Measurements from ENCODE around the gene CTNNA2.

The CTNNA2 gene

DNA sequence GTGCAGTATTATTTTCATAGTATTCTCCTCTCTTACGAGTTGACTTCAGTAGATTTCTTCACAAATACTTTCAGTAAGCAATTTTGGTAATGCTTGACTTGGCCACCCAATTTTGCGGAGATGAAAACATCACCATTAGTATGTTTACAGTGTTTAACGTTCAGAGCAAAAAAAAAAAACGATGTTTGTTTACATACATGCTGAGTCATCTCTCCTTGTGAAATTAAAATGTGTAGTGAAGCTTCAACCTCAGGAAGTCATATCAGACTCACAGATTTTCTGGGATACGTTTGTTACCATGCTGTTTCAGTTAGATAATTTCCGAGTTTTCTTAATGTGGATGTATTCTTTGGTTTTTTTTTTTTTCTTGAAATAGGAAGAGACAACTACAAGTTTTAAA lies 100.1 kb downstream of the CTNNA2 start:
- DNase-seq (ENCODE audit: low read depth) = no peak

- no peak for DNase-seq (ENCODE audit: low read depth)
These were observed 106.6 kb downstream of the CTNNA2 start for GRCh38 chr2:79619442-79619841.

GRCh38 chr2:79619976-79620375 lies 107.1 kb downstream of the CTNNA2 start:
- no peak for DNase-seq (ENCODE audit: low read depth)

GRCh38 chr2:79620679-79621078 lies 107.8 kb downstream of the CTNNA2 start:
- no peak for DNase-seq (ENCODE audit: low read depth)

DNA sequence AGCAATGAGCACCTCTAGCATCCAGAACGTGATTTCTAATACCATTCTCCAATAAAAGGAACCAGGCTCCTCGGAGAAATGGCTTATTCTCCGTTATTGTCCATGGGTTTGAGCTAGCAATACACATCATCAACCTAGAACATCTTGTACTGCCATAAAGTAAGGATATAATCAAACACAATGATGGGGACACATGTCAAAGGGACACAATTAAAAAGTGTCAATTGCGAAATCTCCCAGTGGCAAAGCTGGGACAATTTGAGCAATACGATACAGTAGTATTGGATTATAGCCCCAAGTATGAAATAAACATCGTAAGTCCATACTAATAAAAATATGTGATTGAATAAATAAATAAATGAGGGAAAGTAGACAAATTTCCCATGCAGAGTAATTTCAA lies 108.4 kb downstream of the CTNNA2 start:
- no peak for DNase-seq (ENCODE audit: low read depth)

GRCh38 chr2:79621755-79622154 lies 108.9 kb downstream of the CTNNA2 start:
- DNase-seq (ENCODE audit: low read depth) = no peak

GRCh38 chr2:79622508-79622907 lies 109.7 kb downstream of the CTNNA2 start:
- DNase-seq (ENCODE audit: low read depth) = no peak

DNA sequence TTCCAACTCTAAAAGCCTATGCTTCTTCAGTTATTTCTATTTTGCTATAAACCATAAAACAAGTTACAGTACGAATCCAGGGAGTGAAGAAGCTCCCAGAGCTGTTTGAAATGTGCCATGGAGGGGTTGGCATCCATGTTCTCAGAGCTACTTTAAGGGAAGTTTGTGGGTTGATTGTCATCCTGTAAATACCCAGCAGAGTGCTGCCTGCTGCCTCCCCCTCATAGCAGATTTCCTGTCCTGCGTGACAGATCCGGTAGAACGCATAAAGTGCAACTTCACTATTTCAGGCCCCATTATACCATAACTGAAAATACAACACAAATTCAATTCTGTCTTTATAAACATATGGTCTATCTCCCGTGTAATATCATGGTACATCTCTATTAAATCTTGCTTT lies 114.4 kb downstream of the CTNNA2 start:
- no peak for DNase-seq (ENCODE audit: low read depth)

- no peak for DNase-seq (ENCODE audit: low read depth)
These were observed 117.2 kb downstream of the CTNNA2 start for GRCh38 chr2:79630060-79630459.

- DNase-seq (ENCODE audit: low read depth) = no peak
These were observed 118.2 kb downstream of the CTNNA2 start for GRCh38 chr2:79630972-79631557.

DNA sequence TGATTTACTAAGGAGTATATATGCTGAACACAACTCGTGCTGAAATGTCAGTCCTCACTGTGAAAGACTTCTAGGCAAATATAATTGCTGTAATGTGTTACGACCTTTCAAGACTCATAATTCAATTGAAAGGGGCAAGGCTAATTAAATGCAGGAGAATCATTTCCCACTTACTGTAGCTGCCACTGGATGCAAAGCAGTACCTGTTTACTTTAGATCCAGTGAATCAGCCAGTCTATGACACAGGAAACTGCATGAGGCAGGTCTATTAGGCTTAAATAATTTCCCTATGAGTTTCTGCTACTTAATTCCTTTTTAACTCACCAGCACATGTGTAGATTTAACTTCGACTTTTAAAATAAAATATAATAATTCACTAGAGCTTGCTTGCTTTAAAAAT lies 125.6 kb downstream of the CTNNA2 start:
- no peak for DNase-seq (ENCODE audit: low read depth)

GRCh38 chr2:79638954-79639353 lies 126.1 kb downstream of the CTNNA2 start:
- DNase-seq (ENCODE audit: low read depth) = no peak

- DNase-seq (ENCODE audit: low read depth) = no peak
These were observed 127.2 kb downstream of the CTNNA2 start for GRCh38 chr2:79640001-79640400.

GRCh38 chr2:79649531-79649930 lies 136.7 kb downstream of the CTNNA2 start:
- DNase-seq (ENCODE audit: low read depth) = no peak

DNA sequence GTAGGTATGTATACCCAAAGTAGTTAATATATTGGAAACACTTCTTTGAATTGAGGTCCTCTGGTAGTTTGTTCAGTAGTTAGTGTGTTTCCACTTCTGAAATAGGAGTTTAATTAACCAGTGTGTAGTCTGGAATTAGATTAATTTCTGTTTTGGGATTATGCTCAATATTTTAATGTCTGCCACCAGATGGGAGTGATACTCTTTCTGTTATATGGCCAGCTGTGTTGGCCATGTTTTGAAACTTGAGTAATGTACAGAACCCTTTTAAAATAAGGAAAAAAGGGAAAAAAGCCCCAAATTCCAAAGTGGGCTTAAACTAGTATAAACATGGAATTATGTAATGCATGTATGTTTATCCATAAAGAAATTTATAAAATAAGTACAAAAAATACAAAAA lies 147.7 kb downstream of the CTNNA2 start:
- no peak for DNase-seq (ENCODE audit: low read depth)

DNA sequence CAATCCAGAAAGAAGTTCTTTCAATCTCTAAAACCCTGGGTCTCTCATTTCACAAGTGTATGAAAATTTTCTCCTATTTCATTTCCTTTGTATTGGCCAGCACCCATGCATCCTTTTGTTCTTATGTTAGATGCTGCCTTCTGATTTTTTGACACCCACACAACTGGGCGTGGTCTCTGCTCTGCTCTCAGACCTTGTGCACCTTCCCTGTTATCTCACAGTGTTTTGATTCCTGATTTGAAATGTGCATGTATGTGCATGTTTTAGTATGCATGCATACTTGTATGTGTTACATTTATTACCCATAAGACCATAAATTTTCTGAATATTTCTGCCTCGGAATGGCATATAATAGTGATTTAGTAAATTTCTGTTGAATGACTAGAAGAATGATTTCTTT lies 152.2 kb downstream of the CTNNA2 start:
- DNase-seq (ENCODE audit: low read depth) = no peak

DNA sequence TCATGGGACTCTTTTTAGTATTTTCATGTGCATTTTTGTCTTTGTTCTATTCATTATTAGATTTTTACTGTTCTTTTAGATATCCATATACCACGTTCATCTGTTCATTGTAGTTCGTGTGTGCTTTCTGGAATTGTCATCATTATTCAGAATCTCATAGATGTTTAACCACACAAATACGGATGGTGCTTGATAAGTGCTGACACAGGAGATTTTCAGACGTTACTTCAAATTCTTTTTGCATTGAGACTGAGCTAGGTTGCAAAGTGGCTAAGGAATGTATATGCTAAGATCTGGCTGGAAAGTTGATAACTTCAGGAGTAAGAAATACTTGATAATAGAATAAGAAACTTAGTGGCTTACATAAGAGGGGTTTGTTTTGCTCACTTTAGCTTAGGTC lies 153.6 kb downstream of the CTNNA2 start:
- no peak for DNase-seq (ENCODE audit: low read depth)

GRCh38 chr2:79669714-79670113 lies 156.9 kb downstream of the CTNNA2 start:
- DNase-seq (ENCODE audit: low read depth) = no peak

DNA sequence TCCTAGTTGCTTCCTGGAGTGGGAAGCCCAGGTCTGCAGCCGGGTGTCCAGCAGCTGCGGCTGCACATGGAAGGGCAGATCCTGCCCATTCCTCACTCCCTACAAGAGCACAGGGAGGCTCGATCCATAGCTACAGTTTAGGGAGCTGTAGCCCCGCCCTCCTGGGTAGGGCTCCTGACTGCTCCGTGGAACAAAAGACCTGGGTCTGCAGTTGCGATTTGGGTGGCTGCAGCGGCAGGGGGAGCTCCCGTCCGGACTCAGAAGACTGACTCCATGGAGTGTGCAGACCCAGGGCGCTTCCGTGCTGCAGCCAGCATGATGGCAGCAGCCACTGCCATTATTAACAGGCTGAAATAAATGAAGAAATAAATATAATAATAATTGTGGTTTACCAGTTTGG lies 157.3 kb downstream of the CTNNA2 start:
- no peak for DNase-seq (ENCODE audit: low read depth)

DNA sequence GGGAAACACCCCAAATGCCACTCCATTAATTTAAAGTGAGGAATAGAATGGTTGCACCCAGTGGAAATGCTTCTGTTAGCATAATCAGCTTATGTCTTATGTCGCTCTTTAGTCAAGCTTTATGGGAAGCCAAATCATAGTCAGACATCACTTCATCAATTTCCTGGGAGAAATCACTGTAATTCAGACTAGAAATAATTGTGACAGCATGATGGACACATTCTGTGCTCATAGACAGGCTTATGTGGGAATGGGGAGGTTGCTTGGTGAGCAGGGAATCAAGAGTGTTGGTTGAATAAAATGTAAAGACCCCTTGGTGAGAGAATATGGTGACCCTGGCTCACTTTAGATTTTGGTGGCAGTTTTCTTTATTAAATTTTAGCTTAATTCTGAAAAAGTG lies 174.0 kb downstream of the CTNNA2 start:
- DNase-seq (ENCODE audit: low read depth) = no peak

- DNase-seq (ENCODE audit: low read depth) = no peak
These were observed 182.4 kb downstream of the CTNNA2 start for GRCh38 chr2:79695248-79695647.

- no peak for DNase-seq (ENCODE audit: low read depth)
These were observed 184.3 kb downstream of the CTNNA2 start for GRCh38 chr2:79697200-79697599.

- no peak for DNase-seq (ENCODE audit: low read depth)
These were observed 187.8 kb downstream of the CTNNA2 start for GRCh38 chr2:79700651-79701050.

DNA sequence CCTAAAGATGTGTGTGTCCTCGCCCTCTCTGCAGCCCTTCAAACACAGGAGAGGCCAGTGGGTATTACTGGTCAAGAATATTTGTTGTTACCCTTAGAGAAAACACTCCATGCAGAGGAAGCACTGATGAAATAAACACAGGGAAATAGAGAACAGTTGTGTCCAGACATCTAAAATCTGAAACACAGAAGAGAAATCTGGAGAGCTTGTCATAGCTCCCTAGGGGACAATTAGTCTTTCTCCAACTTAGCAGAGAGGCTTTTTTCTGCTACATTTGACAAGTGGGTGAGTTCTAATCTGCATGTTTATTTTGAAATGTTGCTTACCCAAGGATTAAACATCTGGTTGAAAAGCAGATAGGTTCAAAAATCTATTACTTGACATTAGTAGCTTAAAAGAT lies 190.1 kb downstream of the CTNNA2 start:
- DNase-seq (ENCODE audit: low read depth) = no peak

DNA sequence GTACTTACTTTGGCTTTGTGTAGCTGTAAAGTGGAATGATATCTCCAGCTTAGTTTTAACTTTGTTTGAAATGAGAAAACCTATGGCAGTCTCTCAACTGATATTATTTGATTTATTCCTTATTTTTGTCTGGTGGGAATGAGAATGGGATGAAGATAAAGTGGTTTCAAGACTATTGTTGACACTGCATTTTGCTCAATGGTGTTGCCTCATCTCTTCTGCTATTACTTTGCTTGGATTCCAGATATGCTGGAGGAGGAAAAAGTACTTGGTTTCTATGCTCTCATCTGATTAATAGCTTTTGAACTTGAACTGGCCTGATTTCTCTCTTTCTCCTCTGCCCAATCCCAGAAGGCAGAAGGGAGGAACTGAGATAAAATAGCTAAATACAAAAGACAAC lies 198.2 kb downstream of the CTNNA2 start:
- no peak for DNase-seq (ENCODE audit: low read depth)

Measured in T-helper 22 cell (primary cell).